Breast epithelium (tissue), 4 donors: ENCODE data around the gene CDH23. TPM values are rescaled to one million over a fixed set of nuclear protein-coding genes. Genes with fewer than 3 reads are reported as not detected.

Source experiments
- DNase-seq, 2 donors: peaks; one replicate each; pipeline ENCODE4 v3.0.0-alpha.2; 2019; ENCODE audit warnings: low spot score in 2 of 2
- H3K27ac ChIP-seq, 2 donors: fragments of 200-600 bp; sonication (generic) in 1 of 2; one replicate each; pipeline ENCODE4 v1.5.1; 2016 to 2019; ENCODE audit warnings: mild to moderate bottlenecking in 1 of 2
- H3K27me3 ChIP-seq, 2 donors: fragments of 200-600 bp; sonication (generic) in 1 of 2; one replicate each; pipeline versions ENCODE4 v1.5.1 to v1.6.0; 2017 to 2019; ENCODE audit warnings: control low read depth in 1 of 2, mild to moderate bottlenecking in 1 of 2
- H3K36me3 ChIP-seq: fragments of 200-600 bp; one replicate; pipeline ENCODE4 v1.5.1; 2019
- H3K4me1 ChIP-seq, 2 donors: fragments of 200-600 bp; sonication (generic); one replicate each; pipeline ENCODE4 v1.5.1; 2016 to 2019; ENCODE audit warnings: control low read depth in 1 of 2
- H3K4me3 ChIP-seq, 3 donors: fragments of 200-600 bp; sonication (generic); 1 replicate in 2 of 3; 2 replicates in 1 of 3; pipeline ENCODE4 v1.5.1; 2016 to 2019; ENCODE audit warnings: mild to moderate bottlenecking in 3 of 3, moderate library complexity in 2 of 3
- H3K9me3 ChIP-seq, 2 donors: fragments of 200-600 bp; sonication (generic) in 1 of 2; one replicate each; pipeline ENCODE4 v1.5.1; 2016 to 2019; ENCODE audit warnings: control low read depth in 1 of 2
- POLR2A ChIP-seq: fragments of 450-650 bp; IDR thresholded peaks from one replicate; pipeline ENCODE4 v1.6.1; 2016; ENCODE audit warnings: antibody characterized with exemption, mild to moderate bottlenecking, moderate library complexity
- POLR2AphosphoS5 ChIP-seq, 3 donors: sonication (generic); formaldehyde crosslinking; IDR thresholded peaks; one replicate each; pipeline ENCODE4 v1.6.1; 2017; ENCODE audit warnings: antibody characterized with exemption in 3 of 3
- intact Hi-C: fragments of 100-400 bp; cut with DNase I; formaldehyde crosslinking; loops from one replicate; pipeline ENCODE4 v1.15.1; 2023; ENCODE audit warnings: low total_unique reads
- total RNA-seq, 3 donors: library from RNA; depleted of rRNA; stranded (reverse); fragments of >200 nt; gene quantifications; one replicate each; pipeline ENCODE4 v1.1.0, GENCODE V29; 2016
- TF ChIP-seq, protein P1 (sequence below), 3 donors: fragments of 450-650 bp; IDR thresholded peaks; one replicate each; pipeline ENCODE4 v1.5.1; 2016 to 2017; ENCODE audit warnings: antibody characterized with exemption in 3 of 3, mild to moderate bottlenecking in 3 of 3, moderate library complexity in 3 of 3

The CDH23 gene
- total RNA-seq, 3 donors from 2014 or later: 8.5 to 13.8 (median 11.6) TPM

DNA sequence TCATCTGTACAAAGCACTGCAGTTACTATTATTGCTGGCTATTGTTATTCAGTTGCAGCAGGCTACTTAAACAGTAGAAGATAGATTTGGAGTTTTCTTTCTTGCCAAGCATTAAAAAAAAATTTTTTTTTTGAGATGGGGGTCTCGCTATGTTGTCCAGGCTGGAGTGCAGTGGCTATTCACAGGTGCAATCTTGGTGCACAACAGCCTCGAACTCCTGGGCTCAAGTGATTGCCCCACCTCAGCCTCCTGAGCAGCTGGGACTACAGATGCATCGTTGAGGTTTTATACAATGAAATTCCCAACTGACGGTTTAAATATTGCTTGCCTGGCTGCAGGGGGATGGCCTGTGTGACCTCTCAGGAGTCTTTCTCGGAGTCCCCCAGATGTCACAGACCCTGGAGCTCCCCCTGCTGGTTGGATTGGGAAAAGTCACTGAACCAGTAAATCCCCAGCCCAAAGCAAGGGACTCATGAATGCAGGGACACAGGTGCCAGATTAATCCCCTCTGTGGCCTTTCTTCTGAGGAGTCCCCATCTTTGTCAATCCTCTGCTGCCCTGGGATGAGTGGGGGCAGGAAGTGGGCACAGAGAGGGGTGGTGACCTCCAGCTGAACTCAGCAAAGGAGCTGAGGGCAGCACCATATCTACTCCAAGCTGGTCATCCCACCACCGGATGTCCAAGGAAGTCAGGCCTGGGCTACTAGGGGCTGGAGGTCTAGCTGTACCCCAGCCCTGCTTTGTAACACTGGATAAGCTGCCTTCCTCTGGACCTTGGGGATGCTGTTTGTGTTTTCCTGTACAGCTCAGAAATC is 173.3 kb downstream of the CDH23 start:
- H3K4me3 ChIP-seq: no peak overlapping the region
- DNase-seq: peak; percentile 71 to 78
- intact Hi-C loops: no loop called here
- H3K36me3 ChIP-seq: no peaks in the 10 kb centered on the region
- no peaks in the 10 kb centered on the region for H3K4me1 ChIP-seq
- TF ChIP-seq, protein P1, sequence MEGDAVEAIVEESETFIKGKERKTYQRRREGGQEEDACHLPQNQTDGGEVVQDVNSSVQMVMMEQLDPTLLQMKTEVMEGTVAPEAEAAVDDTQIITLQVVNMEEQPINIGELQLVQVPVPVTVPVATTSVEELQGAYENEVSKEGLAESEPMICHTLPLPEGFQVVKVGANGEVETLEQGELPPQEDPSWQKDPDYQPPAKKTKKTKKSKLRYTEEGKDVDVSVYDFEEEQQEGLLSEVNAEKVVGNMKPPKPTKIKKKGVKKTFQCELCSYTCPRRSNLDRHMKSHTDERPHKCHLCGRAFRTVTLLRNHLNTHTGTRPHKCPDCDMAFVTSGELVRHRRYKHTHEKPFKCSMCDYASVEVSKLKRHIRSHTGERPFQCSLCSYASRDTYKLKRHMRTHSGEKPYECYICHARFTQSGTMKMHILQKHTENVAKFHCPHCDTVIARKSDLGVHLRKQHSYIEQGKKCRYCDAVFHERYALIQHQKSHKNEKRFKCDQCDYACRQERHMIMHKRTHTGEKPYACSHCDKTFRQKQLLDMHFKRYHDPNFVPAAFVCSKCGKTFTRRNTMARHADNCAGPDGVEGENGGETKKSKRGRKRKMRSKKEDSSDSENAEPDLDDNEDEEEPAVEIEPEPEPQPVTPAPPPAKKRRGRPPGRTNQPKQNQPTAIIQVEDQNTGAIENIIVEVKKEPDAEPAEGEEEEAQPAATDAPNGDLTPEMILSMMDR (IDR thresholded peaks at IDR 0.05): peak; percentile 81 to 93 (median 86)
- no peak for TF ChIP-seq POLR2AphosphoS5 (IDR thresholded peaks at IDR 0.05)
- no peak for TF ChIP-seq POLR2A
- no peak overlapping the region for H3K27ac ChIP-seq
- no peaks in the 10 kb centered on the region for H3K27me3 ChIP-seq
- no peaks in the 10 kb centered on the region for H3K9me3 ChIP-seq

DNA sequence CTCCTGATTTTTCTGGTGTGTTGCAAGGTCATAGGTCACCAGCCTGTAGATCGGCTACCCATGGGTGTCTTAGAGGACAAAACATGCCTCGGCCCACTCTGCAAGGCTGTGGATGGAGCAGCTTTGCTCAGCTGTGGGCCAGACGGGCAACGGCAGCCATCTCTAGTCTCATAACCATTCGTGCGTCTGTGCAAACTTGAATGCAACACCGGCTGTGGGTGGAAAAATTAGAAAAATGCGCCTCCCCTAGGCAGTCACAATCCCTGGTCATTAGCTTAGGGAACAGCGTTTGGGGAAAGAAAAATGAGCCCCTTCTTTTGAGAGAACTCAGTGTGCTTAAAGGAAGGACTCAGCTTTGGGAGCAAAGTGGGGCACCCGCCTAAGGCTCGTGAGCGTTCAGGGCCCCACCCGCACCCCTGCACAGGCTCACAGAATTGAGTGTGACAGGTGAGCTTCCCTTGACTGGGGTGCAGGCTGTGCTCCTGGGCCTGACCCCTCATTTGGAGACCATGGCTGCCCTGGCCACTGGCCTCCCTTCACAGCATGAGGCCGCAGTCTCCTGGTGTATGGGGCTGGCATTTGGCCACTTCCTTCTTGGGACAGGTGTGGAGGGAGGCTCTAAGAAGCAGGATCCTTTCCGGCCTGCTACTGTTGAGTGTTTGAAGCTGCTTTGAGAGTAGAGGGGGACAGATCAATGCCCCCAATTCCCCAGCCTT is 174.9 kb downstream of the CDH23 start:
- no peaks in the 10 kb centered on the region for H3K9me3 ChIP-seq
- intact Hi-C loops: no loop called here
- TF ChIP-seq, protein P1 (IDR thresholded peaks at IDR 0.05): no peak
- TF ChIP-seq POLR2AphosphoS5 (IDR thresholded peaks at IDR 0.05) (no peak), POLR2A (no peak)
- no peak overlapping the region for H3K27ac ChIP-seq
- no peak overlapping the region for H3K4me3 ChIP-seq
- H3K36me3 ChIP-seq: no peaks in the 10 kb centered on the region
- no peak for DNase-seq
- no peaks in the 10 kb centered on the region for H3K4me1 ChIP-seq
- H3K27me3 ChIP-seq: no peaks in the 10 kb centered on the region

DNA sequence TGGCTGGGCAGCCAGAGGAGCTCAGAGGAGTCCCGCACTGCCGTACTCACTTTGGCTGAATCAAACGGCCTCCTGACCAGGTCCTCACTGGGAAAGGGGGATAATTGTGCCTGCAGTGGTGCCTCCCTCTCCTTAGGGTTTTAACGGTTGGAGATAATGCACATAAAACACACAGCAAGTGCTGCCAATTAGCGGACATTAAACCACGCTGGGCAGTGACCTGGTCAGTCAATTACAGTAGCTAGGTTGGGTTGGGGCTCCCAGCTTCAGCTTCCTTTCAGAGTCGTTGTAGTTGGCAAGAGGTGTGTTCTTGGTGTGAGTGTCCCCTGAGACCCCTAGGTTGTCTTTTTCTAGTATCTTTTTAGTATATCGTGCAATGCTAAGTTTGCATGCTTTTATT is 176.2 kb downstream of the CDH23 start:
- Histone ChIP-seq H3K9me3 (no peaks in the 10 kb centered on the region), H3K4me3 (no peak overlapping the region), H3K27me3 (no peaks in the 10 kb centered on the region), H3K36me3 (no peaks in the 10 kb centered on the region), H3K27ac (no peak overlapping the region), H3K4me1 (no peaks in the 10 kb centered on the region)
- intact Hi-C loops: no loop called here
- TF ChIP-seq POLR2AphosphoS5 (IDR thresholded peaks at IDR 0.05): no peak
- TF ChIP-seq POLR2A: no peak
- TF ChIP-seq, protein P1 (IDR thresholded peaks at IDR 0.05): no peak
- no peak for DNase-seq

GRCh38 chr10:71573562-71574518 is 177.1 kb downstream of the CDH23 start:
- H3K27ac ChIP-seq: no peak overlapping the region
- TF ChIP-seq POLR2AphosphoS5 (IDR thresholded peaks at IDR 0.05): no peak
- TF ChIP-seq POLR2A: no peak
- TF ChIP-seq, protein P1 (IDR thresholded peaks at IDR 0.05): no peak
- no peaks in the 10 kb centered on the region for H3K36me3 ChIP-seq
- no peaks in the 10 kb centered on the region for H3K4me1 ChIP-seq
- DNase-seq: no peak
- H3K9me3 ChIP-seq: no peaks in the 10 kb centered on the region
- H3K27me3 ChIP-seq: no peaks in the 10 kb centered on the region
- no peak overlapping the region for H3K4me3 ChIP-seq
- intact Hi-C loops: no loop called here
